Coronary artery (tissue), 2 donors: ENCODE measurements around the gene CH25H.

Experiments
- DNase-seq: peaks from one replicate; pipeline ENCODE4 v3.0.0-alpha.2; 2017; ENCODE audit warnings: low spot score
- H3K27ac ChIP-seq, 2 donors: fragments of 200-600 bp; sonication (generic); one replicate each; pipeline ENCODE4 v1.5.1; 2016 to 2019
- H3K4me3 ChIP-seq: fragments of 200-600 bp; sonication (generic); 2 replicates; pipeline ENCODE4 v1.5.1; 2016; ENCODE audit warnings: mild to moderate bottlenecking, moderate library complexity
- CTCF ChIP-seq: fragments of 200-600 bp; sonication (generic); IDR thresholded peaks from one replicate; pipeline ENCODE4 v1.5.1; 2019; ENCODE audit warnings: antibody characterized with exemption

The CH25H gene

GRCh38 chr10:89228962-89229361 lies 21.8 kb upstream of the CH25H start:
- H3K27ac ChIP-seq = no peak overlapping the region
- TF ChIP-seq CTCF = no peak

GRCh38 chr10:89228146-89228545 lies 21.0 kb upstream of the CH25H start:
- H3K4me3 ChIP-seq = no peak overlapping the region
- TF ChIP-seq CTCF = no peak
- DNase-seq = no peak
- H3K27ac ChIP-seq = no peak overlapping the region

More at GRCh38 chr10:89228962-89229361, 21.8 kb upstream of the CH25H start:
- DNase-seq = no peak
- no peak overlapping the region for H3K4me3 ChIP-seq

- DNase-seq = no peak
- no peak for TF ChIP-seq CTCF
- Histone ChIP-seq H3K27ac (no peak overlapping the region), H3K4me3 (no peak overlapping the region)
Measured at GRCh38 chr10:89226891-89227290, 19.8 kb upstream of the CH25H start.

GRCh38 chr10:89224739-89225443 lies 17.8 kb upstream of the CH25H start:
- DNase-seq = no peak
- no peak for TF ChIP-seq CTCF
- Histone ChIP-seq H3K27ac (peak overlapping the region in 1 of 2 donors; percentile 17), H3K4me3 (no peak overlapping the region)

- no peak for TF ChIP-seq CTCF
- DNase-seq = no peak
- H3K27ac ChIP-seq = no peak overlapping the region
- no peak overlapping the region for H3K4me3 ChIP-seq
Measured at GRCh38 chr10:89221919-89222318, 14.8 kb upstream of the CH25H start.

GRCh38 chr10:89219513-89220218 lies 12.5 kb upstream of the CH25H start:
- no peak overlapping the region for H3K27ac ChIP-seq
- TF ChIP-seq CTCF = no peak

More at GRCh38 chr10:89219513-89220218, 12.5 kb upstream of the CH25H start:
- no peak for DNase-seq
- H3K4me3 ChIP-seq = no peak overlapping the region
